Smooth muscle cell (in vitro differentiated cells): ENCODE data around the gene HSP90AA1. TPM values are rescaled to one million over a fixed set of nuclear protein-coding genes. Genes with fewer than 3 reads are reported as not detected.
A peak's percentile ranks its signal among the peaks of the same experiment; 100 is the strongest.

Source experiments
- DNase-seq: peaks from one replicate; lab custom pipeline; 2025; ENCODE audit not compliant: unreplicated experiment; lab: John Stamatoyannopoulos, UW
- H2AFZ ChIP-seq: fragments of 200-600 bp; sonication (generic); 2 replicates; pipeline ENCODE4 v1.6.0; 2016; ENCODE audit warnings: antibody characterized with exemption, low read depth, mild to moderate bottlenecking
- H3F3A ChIP-seq: fragments of 200-600 bp; sonication (generic); 2 replicates; pipeline ENCODE4 v1.6.0; 2017; ENCODE audit warnings: antibody characterized with exemption, low read depth
- H3K27ac ChIP-seq: fragments of 200-600 bp; sonication (generic); 2 replicates; pipeline ENCODE4 v1.5.1; 2016; ENCODE audit warnings: low read depth, mild to moderate bottlenecking
- H3K27me3 ChIP-seq: fragments of 200-600 bp; sonication (generic); 2 replicates; pipeline ENCODE4 v1.6.1; 2016; ENCODE audit warnings: low read depth, mild to moderate bottlenecking
- H3K36me3 ChIP-seq: fragments of 200-600 bp; sonication (generic); 2 replicates; pipeline ENCODE4 v1.5.1; 2016; ENCODE audit warnings: low read depth
- H3K4me1 ChIP-seq: fragments of 200-600 bp; sonication (generic); 2 replicates; pipeline ENCODE4 v1.5.1; 2016; ENCODE audit warnings: low read depth
- H3K4me2 ChIP-seq: fragments of 200-600 bp; sonication (generic); 2 replicates; pipeline ENCODE4 v1.6.0; 2016; ENCODE audit warnings: mild to moderate bottlenecking
- H3K4me3 ChIP-seq: fragments of 200-600 bp; sonication (generic); 2 replicates; pipeline ENCODE4 v1.5.1; 2016; ENCODE audit warnings: mild to moderate bottlenecking
- H3K79me2 ChIP-seq: fragments of 200-600 bp; sonication (generic); 2 replicates; pipeline ENCODE4 v1.6.0; 2016; ENCODE audit warnings: low read depth, mild to moderate bottlenecking
- H3K9ac ChIP-seq: fragments of 200-600 bp; sonication (generic); 2 replicates; pipeline ENCODE4 v1.6.0; 2016; ENCODE audit warnings: low read depth
- H3K9me3 ChIP-seq: fragments of 200-600 bp; sonication (generic); replicated peaks from 2 replicates; pipeline ENCODE4 v1.5.1; 2016; ENCODE audit warnings: low read depth
- H4K20me1 ChIP-seq: fragments of 200-600 bp; sonication (generic); 2 replicates; pipeline ENCODE4 v1.6.0; 2016; ENCODE audit warnings: low read depth
- CTCF ChIP-seq: fragments of 200-600 bp; sonication (generic); IDR thresholded peaks from 2 replicates; pipeline ENCODE4 v1.5.1; 2017; ENCODE audit warnings: borderline replicate concordance, mild to moderate bottlenecking, antibody characterized with exemption; ENCODE audit not compliant: insufficient read depth, poor library complexity, severe bottlenecking
- WGBS: methylation state at CpG from one replicate; pipeline ENCODE4 v1.1.7; 2016; ENCODE audit warnings: low lambda C conversion rate; 5-methylcytosine and 5-hydroxymethylcytosine counted together
- polyA plus RNA-seq: library from polyadenylated mRNA; unstranded; fragments of >200 nt; fragmentation: Nextera tagmentation; extraction: Ambion mirVana; gene quantifications from 2 replicates; pipeline ENCODE4 v1.2.1, GENCODE V29; 2016
- total RNA-seq: library from RNA; depleted of rRNA; stranded (reverse); fragments of >200 nt; gene quantifications from 2 replicates; pipeline ENCODE4 v1.2.3, GENCODE V29; 2014

The HSP90AA1 gene
- total and polyA plus RNA-seq, 2 experiments from 2014 or later = 353 to 436 TPM

GRCh38 chr14:102047808-102048540 is 38.9 kb downstream of the HSP90AA1 start:
- TF ChIP-seq CTCF = no peak
- no peaks in the 10 kb centered on the region for H3K4me1 ChIP-seq
- H3K27me3 ChIP-seq = no peaks in the 10 kb centered on the region
- H3K9me3 ChIP-seq = no peaks in the 10 kb centered on the region
- H3K9ac ChIP-seq = no peak overlapping the region
- peaks cover 5% of the 10 kb centered on the region for H4K20me1 ChIP-seq
- DNase-seq = no peak
- H3K79me2 ChIP-seq = no peaks in the 10 kb centered on the region
- H3K27ac ChIP-seq = no peak overlapping the region
- peaks cover 11% of the 10 kb centered on the region for H3K36me3 ChIP-seq
- WGBS = 98% methylated on average over 33 of the region's 33 CpGs
- no peak overlapping the region for H3K4me2 ChIP-seq
- no peaks in the 10 kb centered on the region for H3F3A ChIP-seq
- H2AFZ ChIP-seq = no peak overlapping the region
- no peak overlapping the region for H3K4me3 ChIP-seq

GRCh38 chr14:102046337-102047278 is 40.2 kb downstream of the HSP90AA1 start:
- no peaks in the 10 kb centered on the region for H3K27me3 ChIP-seq
- H4K20me1 ChIP-seq = peaks cover 5% of the 10 kb centered on the region
- H3F3A ChIP-seq = no peaks in the 10 kb centered on the region
- TF ChIP-seq CTCF = peak; percentile 26
- peak; percentile 16 for DNase-seq
- 53% methylated on average over 23 of the region's 23 CpGs for WGBS
- no peak overlapping the region for H3K4me2 ChIP-seq
- no peaks in the 10 kb centered on the region for H3K9me3 ChIP-seq
- no peak overlapping the region for H3K4me3 ChIP-seq
- H2AFZ ChIP-seq = no peak overlapping the region
- no peaks in the 10 kb centered on the region for H3K79me2 ChIP-seq
- no peak overlapping the region for H3K9ac ChIP-seq
- no peak overlapping the region for H3K27ac ChIP-seq
- H3K4me1 ChIP-seq = no peaks in the 10 kb centered on the region
- H3K36me3 ChIP-seq = peaks cover 11% of the 10 kb centered on the region

- Histone ChIP-seq H3K9me3 (no peaks in the 10 kb centered on the region), H3K4me2 (no peak overlapping the region), H3K9ac (no peak overlapping the region), H2AFZ (no peak overlapping the region), H3K36me3 (no peaks in the 10 kb centered on the region), H3K27ac (no peak overlapping the region), H4K20me1 (peaks cover 5% of the 10 kb centered on the region), H3F3A (no peaks in the 10 kb centered on the region), H3K27me3 (no peaks in the 10 kb centered on the region), H3K79me2 (no peaks in the 10 kb centered on the region), H3K4me3 (no peak overlapping the region), H3K4me1 (no peaks in the 10 kb centered on the region)
- WGBS = 98% methylated on average over 12 of the region's 13 CpGs
- TF ChIP-seq CTCF = no peak
- no peak for DNase-seq
Measured at GRCh38 chr14:102044566-102044965, 42.3 kb downstream of the HSP90AA1 start.
